Measurements from ENCODE around the gene ERBB4.

The ERBB4 gene

DNA sequence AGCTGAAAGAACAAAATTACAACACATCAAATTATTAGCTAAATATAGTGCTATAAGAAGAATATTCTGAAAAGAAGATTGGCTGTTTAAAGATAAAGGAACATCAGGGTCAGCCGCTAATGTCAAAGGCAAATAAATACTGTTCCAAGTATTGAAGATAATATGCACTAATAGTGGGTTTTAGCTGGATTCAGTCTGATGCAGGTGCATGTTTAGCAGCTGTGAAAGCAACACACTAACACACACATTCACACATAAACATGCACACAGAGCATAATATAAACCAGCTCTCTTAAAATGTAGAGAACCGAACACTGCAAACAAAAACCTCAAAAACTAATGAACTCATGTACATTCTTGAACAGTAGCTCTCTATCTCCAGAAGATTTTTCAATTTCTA is 634.6 kb downstream of the ERBB4 start:
- DNase-seq (ENCODE audit: low read depth) = no peak

DNA sequence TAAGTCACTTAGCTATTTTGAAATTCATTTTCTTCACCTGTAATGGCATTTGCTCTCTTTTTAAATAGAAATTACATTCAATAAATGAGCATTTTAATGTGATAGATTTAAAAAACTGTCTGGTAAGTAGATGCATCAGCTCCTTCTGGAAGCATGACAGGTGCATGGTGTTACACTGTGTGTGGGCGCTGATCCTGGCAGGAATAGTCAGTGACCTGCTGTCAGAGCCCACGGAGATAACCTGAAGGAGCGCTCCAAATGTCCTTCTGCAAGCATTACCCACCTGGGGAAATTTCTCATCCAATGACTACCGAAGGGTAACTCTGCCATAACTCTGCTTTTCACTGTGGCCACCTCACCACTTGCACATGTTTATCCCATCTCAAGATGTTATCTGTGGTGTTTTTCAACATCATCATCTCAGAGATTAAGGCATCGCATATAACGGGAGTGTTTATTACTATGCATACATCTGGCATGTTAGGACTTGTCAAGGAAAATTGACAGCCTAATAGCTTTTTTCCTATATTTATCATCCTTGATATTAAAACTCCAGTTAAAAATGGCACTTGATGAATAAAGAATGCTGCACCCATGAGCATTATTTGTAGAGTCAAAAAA is 637.3 kb downstream of the ERBB4 start:
- no peak for DNase-seq (ENCODE audit: low read depth)

DNA sequence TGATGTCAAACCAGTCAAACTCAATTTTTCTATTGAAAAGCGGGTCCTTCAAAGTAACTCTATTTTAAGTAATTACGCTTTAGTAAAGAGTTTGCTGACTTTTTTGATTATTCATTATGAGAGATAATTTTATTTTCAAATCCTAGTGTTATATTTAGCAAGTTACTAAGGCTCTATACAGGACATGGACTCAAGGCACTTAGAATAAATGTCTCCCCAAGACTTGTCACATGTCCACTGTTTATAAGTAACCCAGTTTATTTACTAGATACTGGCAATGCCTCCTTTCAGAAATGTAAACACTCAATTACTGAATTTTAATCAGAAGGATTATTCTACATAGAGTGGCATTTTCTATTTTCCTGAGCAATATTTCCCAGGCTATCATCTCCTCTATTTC is 638.1 kb downstream of the ERBB4 start:
- DNase-seq (ENCODE audit: low read depth) = no peak

DNA sequence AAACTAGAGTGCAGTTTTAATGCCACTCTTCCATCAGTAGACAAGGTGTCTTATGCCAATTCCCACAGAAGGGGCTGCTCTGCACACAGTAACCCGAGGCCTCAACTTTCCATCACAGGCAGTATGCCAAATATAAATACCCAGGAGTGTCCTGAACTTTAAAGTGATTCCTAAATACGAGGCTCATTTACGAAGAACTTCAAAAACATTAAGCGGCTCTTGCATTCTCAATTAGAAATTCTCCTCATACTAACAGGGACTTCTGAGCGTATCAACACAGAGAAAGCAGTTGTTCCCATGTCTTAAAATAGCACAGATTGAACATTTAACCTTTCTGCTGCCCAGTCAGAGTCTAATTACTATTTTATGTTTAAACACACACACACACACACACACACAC is 638.6 kb downstream of the ERBB4 start:
- DNase-seq (ENCODE audit: low read depth) = no peak

DNA sequence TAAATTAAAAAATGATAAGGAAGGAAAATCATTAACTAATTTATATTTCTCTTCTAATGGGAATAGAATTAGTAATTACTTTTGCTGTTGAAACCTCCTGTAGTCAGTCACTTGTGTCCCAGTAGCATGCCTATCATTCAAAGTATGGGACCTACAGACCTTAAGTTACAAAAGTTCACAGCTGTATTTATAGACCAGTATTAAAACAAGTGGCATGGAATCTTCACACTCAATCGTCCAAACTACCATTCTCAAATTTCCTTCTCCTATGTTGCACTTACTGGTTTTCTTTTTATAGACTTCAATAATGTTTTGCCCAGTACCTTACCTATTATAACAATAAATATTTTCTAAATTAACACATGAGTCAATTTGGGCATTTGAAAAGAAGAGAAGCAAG is 639.9 kb downstream of the ERBB4 start:
- DNase-seq (ENCODE audit: low read depth) = no peak

DNA sequence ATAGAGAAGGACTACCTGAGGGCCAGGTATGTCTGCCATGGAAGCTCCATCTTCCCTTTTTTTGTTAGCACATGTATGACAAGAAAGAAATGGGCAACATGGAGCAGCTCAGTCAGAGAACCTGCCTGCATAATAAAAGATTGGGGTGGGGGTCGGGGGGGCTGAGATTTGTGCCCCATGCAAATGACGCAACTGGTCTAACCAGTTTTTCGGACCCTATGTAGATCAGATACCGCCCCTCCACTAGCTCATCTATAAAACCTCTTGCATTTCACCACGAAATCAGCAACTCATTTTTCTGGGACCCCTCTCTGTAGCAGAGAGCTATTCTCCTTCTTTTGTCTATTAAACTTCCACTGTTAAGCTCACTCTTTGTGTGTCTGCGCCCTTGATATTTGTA is 657.2 kb downstream of the ERBB4 start:
- DNase-seq (ENCODE audit: low read depth) = no peak

DNA sequence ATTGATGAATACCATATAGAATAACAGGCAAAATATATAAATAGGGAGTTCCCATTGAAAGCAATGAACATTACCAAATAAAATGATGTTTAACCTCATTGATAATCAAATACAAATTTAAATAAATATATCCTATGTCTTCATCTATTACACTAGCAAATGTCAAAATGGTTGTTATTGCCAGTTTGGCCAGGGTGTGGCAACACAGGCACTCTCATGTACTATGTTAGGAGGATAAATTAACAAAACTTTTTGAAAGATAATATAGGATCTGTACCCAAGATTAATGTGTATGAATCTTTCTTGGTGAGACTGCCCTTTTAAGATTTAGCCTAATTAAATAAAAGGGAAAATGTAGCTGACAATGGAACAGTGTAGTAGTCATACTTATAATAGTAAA is 659.3 kb downstream of the ERBB4 start:
- no peak for DNase-seq (ENCODE audit: low read depth)

DNA sequence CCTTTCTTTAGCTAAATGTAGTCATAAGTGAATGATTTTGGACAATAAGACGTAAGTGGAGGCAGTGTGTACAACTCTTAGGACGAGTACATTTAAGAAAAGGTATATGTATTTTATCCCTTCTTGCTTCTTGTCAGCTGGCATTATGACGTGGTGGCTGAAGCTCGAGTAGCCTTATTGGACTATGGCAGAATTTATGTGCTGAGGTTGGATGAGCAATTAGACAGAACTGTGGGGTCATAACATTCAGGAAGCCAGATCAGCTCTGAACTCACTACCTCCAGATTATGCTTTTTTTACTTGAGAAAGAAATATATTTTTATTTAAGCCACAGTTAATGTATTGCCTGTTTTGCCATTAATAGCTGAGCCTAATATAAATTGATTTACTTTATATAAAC is 661.5 kb downstream of the ERBB4 start:
- no peak for DNase-seq (ENCODE audit: low read depth)

DNA sequence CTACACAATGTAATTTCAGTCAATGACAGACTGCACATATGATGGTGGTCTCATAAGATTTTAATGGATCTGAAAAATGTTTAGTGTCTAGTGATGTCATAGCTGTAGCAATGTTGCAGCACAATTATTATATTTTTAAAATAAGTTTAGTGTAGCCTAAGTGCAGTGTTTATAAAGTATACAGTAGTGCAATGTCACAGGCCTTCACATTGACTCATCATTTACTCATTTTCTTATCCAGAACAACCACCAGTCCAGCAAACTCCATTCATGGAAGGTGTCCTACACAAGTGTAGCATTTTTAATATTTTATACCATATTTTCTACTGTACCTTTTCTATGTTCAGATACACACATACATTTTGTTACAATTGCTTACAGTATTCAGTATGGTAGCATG is 663.1 kb downstream of the ERBB4 start:
- no peak for DNase-seq (ENCODE audit: low read depth)

DNA sequence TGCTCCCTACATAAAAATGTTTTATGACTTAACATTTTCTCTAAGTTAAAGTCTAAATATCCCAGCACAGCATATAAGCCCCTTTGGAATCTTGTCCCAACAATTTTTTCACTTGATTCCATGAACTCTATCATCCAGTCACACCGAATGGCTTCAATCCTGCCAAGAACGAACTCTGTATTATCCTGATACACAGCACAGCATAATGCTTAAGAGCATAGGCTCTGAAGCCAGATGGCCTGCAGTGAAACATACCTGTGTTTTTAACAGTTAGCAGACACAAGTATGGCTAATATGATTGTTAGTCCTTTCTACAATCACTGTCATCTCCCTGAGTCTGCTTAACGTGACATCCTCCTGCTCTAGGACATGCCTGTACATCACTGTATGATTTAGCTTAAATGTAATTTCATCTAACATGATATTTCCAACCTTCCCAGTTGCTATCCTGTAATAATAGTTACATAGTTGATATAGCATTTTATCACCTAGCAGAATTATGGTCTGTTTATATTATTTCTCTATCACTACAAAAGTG is 669.5 kb downstream of the ERBB4 start:
- no peak for DNase-seq (ENCODE audit: low read depth)

DNA sequence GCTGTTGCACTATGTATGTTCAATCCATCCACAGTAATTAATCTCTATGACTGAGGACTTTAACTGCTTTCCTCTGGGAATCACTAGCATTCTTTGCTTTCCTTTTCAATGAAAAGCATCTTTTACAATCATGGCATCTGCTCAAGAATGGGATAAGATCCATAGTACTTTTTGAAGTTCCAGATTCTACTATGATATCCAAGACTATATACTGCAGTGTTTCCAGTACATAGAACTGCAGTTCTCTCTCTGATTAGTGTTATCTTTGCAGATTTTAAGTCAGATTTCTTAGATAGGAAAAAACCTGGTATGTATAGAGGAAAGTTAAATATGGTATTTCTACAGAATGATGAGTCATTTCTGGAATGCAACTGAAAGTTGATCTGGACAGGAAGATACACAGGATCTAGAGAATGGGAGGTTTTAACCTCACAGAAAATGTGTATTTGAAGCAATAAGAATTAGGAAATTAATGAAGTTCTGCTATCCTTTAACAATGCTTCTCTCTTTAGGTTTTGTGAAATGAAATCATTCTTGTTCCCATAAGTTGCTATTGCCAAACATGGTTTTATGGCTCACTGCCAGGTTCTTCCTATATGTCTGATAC is 670.7 kb downstream of the ERBB4 start:
- DNase-seq (ENCODE audit: low read depth) = no peak

DNA sequence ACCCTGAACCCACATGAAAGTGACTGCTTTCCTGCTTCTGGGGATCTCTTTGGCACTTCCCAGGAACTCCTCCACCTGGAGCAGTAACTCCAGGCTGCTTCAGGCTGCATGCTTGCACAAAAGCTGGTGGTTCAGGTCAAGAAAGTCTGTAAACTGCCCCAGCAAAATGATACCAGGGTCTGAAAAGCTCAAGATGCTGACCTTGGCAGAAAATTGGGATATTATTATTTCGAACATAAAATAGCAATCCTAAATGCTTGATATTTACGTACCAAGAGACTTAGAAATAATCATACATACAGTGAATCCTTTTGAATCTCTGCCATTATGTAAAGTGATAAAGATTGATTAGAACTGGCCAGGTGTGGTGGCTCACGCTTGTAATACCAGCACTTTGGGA is 674.3 kb downstream of the ERBB4 start:
- DNase-seq (ENCODE audit: low read depth) = no peak

DNA sequence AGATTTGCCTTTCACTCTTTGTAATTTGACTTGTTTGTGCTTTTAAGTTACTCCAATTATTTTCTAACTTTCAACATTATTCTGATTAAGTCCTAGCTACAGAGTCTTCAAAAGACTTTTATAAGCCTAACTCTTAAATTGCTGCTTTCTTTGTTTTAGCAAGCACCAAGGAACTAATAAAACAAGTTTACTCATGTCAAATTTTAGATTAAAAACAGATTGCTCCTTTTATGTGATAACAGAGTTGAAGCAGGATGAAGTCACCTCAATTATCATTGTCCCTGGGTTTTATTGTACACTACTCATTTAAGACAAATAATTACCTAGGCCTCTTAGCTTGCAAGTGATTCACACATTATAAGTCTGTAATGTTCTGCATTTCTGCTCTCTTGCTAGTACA is 678.4 kb downstream of the ERBB4 start:
- no peak for DNase-seq (ENCODE audit: low read depth)

DNA sequence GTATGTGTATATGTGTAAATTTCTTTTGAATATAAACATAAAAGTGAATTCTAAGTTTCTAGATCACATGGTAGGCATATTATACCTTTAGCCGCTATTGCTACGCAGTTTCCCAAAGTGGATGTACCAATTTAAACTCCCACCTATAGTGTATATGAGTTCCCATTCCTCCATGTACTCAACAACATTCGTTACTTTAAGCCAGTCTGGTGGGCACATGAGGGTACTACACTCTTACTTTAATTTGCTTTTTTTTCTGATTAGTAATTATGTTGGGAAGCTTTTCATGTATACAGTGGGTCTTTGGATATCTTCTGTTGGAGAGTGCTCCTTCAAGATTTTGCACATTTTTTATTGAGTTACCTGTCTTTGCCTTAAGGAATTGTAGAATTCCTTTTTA is 683.8 kb downstream of the ERBB4 start:
- DNase-seq (ENCODE audit: low read depth) = no peak

DNA sequence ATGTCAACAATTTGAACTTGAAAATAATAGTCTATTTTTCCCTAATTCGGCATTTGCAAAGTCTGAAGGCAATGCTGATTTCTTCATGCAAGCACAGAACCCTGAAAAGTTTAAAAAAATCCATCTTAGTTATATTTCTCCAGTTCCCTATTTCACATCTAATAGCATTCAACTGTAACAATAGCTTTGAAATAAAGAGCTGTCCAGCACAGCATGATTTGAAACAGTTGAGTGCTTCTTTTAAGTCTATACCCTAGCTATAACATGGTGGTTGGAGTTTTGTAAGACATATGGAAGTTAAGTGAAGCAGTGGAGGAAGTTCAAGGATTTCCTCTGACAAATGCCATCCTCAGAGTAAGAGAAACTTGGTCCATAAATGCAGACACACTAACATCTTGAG is 691.9 kb downstream of the ERBB4 start:
- DNase-seq (ENCODE audit: low read depth) = no peak

DNA sequence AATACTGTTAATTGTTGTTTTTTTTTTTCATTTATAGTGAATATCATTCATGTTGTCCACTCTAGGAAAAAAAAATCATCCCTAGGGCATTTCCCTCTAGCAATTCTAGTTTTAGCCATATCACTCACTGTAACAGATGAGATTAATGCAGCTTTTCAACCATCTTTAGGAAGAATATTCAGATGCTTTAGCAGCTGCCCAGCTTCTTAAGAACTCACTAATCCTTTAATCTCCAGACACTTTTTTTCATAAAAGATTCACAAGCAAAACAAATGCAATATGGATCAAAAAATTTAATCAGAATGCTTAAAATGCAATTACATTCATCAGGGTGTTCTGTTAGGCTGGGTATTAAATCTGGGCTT is 692.6 kb downstream of the ERBB4 start:
- no peak for DNase-seq (ENCODE audit: low read depth)

DNA sequence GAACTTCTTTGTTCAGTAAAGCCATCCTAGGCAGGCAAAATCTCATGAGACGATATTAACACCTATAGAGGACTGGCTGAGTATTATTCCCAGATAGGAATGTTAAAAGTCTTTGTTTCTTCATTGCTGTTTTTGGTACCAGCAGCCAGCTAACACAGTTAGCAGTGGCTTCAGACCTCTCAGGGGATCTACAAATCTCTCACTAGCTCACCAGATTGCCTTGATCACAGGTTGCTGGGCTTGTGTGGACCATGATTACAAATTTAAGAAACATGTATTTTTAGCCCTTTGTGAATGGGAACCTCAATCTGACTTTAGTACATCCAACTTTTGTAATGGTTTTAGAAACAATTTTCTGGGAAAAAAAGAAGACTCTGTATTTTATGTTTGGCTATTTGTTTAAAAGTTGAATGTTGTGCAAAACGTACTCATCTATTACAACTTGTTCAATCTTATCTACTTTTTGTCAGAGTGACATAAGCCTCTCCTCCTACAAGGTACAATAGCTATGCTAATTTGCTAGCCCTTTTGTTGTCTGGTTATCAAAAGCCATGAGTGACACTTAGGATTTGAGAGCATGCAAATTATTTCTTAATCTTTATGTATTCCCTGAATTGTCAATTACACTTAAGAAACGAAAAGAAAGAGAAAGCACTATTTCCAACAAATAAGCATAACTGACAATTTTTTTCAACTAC is 693.1 kb downstream of the ERBB4 start:
- no peak for DNase-seq (ENCODE audit: low read depth)

DNA sequence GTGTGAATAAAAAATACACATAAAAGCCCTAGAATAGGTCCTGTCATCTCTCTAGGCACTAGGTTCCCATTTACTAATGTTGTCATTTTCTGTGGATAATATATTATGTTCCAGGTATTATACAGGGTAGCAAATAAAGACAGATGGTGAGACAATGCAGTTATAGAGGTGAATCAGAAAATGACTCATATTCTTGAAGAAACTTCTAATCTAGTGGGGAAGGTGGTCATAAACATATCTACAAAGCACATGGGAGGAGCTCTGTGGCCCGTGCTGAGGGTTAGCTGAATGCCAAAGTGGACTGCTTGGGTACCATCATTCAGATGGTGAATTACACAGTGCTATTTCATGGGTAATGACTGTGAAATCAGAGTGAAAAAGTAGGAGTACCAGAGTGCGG is 700.9 kb downstream of the ERBB4 start:
- DNase-seq (ENCODE audit: low read depth) = no peak

DNA sequence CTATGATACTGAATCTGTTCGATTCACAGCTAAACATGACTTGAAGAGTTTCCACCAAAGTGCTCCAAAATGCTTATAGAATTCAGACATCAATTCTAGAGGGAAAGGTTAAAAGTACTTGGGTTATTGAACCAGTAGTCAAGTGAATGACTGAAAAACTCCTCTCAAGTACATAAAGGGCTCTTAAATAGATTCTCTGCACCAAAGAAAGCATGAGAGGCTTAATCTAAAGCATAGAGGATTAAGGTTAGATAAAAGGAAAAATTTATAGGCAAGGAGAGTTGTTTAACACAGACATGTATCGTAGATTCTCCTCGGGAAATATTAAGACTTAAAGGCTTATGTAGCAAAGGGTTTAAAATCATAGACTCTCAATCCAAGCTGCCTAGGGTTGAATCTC is 701.4 kb downstream of the ERBB4 start:
- no peak for DNase-seq (ENCODE audit: low read depth)

DNA sequence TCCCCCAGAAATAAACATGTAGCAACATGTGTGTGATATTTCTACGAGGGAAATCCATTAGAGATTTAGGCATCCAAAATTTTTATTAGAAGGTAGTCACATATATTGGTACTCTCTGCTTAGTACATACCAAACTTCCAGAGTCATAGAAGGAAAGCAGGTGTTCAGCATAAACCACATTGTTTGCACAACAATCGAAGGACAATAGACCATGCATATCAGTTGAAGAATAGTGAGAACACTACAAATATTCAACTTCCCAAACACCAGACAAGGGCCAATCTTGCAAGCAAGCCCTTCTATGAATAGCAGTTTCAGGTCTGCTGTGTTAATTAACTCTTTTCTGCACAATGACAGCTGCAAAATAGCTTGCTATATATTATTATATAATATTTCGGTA is 702.2 kb downstream of the ERBB4 start:
- no peak for DNase-seq (ENCODE audit: low read depth)

DNA sequence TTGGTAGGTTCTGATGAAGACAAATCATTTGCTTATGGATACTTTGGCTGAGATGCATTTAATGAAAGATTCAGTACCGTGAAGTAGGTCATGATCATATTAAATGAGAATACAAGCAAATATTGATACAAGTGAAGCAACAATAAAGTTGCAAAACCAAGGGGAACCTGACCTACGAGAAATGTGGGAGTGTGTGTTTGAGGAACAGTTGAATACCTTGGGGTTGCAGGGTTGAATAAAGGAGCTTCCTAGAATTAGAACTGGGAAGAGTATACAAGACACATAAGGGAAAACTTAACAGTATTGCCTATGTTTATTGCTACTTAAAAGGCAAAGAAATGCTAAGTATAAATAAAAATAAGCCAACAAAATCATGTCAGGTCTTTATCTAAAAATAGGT is 702.9 kb downstream of the ERBB4 start:
- DNase-seq (ENCODE audit: low read depth) = no peak

DNA sequence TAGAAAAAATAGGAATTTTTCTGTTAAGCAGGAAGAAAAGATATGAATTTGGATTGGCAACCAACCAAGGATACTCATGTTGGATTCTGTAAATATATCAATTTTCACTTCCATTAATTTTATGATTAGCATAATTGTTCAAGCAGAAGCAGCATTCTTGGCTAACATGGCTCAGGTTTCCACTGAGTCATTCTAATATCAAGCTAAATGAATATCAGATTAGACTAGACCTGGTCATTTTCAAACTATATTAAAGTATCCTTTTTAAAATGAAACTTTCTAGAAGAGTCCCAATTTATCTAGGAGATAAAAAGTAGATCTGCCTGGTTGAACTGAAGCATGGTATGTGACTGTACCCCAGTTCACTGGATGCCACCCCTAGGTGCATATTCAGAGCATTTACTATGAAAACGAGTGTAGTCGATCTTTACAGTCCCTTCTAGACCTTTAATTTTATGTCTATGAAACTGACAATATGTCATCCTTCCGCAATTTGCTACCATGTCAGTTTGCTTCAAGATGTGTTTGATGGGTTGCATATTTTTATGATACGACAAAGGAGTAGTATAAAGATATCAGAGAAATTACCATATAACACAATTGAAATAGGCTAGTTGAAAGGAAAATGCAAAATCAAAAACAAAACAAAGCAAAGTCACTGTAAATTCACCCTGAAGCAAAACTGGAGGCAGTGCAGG is 704.9 kb downstream of the ERBB4 start:
- DNase-seq (ENCODE audit: low read depth) = no peak

DNA sequence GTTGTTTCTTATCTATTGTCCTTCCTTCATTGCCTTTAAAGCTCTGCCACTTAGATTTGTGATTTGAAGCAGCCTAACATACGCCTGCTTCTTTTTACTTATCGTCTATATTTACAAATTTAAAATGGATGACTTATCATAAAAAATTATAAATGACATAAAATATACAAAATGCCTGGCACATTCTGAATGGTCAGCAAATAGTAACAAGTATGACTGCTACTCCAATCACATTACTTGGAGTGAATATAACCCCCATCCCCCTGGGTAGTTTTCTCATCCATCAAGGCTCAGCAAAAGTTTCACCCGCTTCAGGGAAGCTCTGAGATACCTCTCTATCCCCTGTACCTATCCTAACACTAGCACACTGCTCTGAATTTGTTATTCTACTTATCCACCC is 708.9 kb downstream of the ERBB4 start:
- DNase-seq (ENCODE audit: low read depth) = no peak

Measured in stimulated activated CD4-positive, alpha-beta T cell treated with anti-CD3 and anti-CD28 coated beads, Interleukin-2, amount 100 ng/mL, for 4 hours (primary cell).